GM13976 (cell line): ENCODE data around the gene TEX101.

Experiments used
- DNase-seq: peaks from one replicate; pipeline ENCODE4 v3.0.0; 2012; ENCODE audit warnings: low spot score
- in situ Hi-C: fragments of 300-500 bp; cut with MboI; formaldehyde crosslinking; loops from one replicate; pipeline ENCODE4 v1.12.0; 2022; ENCODE audit warnings: low sequenced_read_pairs, mixed read lengths, inconsistent platforms; ENCODE audit not compliant: unreplicated experiment
- TF ChIP-seq, protein P1 (sequence below): IDR thresholded peaks from 2 replicates; pipeline ENCODE4 v1.5.1; 2012; ENCODE audit warnings: borderline replicate concordance, mild to moderate bottlenecking; ENCODE audit not compliant: insufficient read depth; ENCODE audit errors: extremely low read depth, missing control alignments, control extremely low read depth

The TEX101 gene

DNA sequence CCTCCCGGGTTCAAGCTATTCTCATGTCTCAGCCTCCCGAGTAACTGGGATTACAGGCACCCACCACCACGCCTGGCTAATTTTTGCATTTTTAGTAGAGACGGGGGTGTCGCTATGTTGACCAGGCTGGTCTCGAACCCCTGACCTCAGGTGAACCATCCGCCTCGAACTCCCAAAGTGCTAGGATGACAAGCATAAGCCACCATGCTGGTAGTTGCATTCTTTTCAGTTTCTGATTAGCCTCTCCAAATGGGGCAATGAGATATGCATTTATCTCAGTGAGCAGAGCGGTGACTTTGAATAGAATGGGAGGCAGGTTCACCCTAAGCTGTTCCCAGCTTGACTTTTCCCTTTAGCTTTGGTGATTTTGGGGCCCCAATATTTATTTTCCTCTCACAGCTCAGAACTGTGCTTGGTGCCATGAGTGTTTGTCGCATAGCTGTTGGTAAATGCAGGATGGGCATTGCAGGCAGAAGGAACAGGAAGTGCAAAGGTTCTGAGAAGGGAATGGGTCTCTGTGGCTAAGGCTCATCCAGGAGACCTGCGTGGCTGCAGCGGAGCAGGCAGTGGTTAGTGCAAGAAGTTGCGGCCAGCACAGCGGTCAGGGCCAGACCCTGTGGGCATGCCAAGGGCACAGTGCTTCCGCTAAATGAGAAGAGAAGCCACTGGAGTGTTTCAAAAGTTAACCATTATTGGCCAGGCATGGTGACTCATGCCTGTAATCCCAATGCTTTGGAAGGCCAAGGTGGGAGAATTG, 30.0 kb downstream of the TEX101 start:
- DNase-seq, result no peak
- in situ Hi-C loops, result no loop called here
- TF ChIP-seq, protein P1, sequence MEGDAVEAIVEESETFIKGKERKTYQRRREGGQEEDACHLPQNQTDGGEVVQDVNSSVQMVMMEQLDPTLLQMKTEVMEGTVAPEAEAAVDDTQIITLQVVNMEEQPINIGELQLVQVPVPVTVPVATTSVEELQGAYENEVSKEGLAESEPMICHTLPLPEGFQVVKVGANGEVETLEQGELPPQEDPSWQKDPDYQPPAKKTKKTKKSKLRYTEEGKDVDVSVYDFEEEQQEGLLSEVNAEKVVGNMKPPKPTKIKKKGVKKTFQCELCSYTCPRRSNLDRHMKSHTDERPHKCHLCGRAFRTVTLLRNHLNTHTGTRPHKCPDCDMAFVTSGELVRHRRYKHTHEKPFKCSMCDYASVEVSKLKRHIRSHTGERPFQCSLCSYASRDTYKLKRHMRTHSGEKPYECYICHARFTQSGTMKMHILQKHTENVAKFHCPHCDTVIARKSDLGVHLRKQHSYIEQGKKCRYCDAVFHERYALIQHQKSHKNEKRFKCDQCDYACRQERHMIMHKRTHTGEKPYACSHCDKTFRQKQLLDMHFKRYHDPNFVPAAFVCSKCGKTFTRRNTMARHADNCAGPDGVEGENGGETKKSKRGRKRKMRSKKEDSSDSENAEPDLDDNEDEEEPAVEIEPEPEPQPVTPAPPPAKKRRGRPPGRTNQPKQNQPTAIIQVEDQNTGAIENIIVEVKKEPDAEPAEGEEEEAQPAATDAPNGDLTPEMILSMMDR, result no peak

DNA sequence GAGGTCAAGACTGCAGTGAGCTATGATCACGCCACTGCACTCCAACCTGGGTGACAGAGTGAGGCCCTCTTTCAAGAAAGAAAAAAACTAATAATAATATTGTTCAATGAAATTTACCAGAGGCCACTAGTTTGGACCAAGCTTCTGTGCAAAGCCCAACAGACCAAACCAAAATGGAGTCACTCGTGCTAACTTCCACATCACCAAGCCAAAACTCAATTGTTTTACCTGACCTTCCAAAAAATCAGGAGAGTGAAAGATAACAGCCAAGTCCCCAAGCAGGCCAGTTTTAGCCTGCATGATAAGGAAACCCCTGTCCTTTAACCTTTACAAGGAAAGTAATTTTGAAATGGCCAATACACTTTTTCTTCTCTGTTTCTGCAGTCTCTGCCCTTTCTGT, 30.7 kb downstream of the TEX101 start:
- in situ Hi-C loops, result no loop called here
- TF ChIP-seq, protein P1, result no peak

DNA sequence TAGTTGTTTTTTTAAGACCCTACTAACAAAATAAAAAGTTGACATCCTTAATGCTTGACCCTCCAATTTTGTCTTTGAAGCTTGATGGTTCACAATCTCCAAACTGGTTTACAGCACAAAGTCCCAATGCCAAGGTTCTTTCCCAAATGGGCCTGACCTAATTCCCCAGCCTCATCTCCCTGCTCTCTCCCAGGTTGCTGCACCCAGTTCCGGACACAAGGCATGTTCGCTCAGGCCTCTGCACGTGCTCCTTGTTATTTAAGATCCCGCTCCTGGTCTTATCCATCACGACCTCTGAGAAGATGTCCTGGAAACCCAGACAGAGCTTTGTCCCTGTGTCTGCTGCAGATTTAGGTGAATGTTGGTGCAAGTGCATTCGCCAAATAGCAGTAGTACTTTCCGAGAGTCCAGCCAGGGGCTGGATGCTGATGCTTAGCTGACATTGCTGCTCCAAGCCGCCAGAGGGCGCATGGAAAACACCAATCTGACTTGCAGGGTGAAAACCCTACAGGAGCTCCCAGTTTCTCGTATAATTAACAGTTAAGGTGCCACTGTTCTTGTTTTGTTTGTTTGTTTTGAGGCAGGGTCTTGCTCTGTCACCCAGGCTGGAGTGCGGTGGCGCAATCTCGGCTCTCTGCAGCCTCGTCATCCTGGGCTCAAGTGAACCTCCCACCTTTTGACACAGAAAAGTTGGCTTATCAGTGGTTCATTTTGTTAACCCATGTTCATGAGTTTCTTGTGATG, 32.2 kb downstream of the TEX101 start:
- peak; percentile 84 for DNase-seq
- in situ Hi-C loops, result no loop called here
- TF ChIP-seq, protein P1, result peak; percentile 97

More for the DNA sequence above, 30.7 kb downstream of the TEX101 start:
- DNase-seq, result no peak

DNA sequence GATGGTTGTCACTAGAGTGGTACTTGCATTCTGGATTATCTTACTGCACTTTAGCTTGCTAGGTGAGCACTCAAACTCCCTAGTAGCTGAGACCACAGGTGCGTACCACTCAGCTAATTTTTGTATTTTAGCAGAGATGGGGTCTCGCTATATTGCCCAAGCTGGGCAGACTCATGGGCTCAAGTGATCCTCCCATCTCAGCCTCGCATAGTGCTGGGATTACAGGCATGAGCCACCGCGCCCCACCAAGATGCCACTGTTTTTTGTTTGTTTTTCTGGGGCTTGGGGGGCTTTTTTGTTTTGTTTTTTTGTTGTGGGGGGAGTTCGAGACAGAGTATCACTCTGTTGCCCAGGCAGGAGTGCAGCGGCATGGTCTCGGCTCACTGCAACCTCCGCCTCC, 33.0 kb downstream of the TEX101 start:
- TF ChIP-seq, protein P1, result no peak
- in situ Hi-C loops, result no loop called here
- DNase-seq, result no peak

DNA sequence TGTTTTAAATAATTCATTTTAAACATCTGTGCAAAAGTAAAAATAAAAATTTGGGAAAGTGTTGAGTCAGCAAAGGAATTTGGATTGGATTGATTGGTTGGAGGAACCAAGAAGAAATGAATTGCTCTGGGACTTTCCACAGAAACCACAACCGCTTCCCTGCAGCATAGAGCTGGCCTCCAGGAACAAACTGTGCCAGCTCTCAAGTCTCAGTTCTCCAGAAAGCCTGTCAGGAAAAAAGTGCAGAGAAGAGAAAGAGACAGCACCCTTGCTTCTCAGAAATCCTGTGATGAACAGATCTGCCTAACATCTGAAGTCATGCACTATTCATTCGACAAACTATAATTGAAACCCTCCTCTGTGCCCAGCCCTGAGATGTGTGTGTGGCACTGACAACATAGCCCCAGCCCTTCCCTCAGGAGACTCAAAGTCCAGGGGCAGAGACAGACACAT, 35.9 kb downstream of the TEX101 start:
- TF ChIP-seq, protein P1, result no peak
- DNase-seq, result no peak
- in situ Hi-C loops, result loop anchor here (5.0 kb wide), 1 partner anchor 72 kb away; no protein-coding TSS in a partner anchor

DNA sequence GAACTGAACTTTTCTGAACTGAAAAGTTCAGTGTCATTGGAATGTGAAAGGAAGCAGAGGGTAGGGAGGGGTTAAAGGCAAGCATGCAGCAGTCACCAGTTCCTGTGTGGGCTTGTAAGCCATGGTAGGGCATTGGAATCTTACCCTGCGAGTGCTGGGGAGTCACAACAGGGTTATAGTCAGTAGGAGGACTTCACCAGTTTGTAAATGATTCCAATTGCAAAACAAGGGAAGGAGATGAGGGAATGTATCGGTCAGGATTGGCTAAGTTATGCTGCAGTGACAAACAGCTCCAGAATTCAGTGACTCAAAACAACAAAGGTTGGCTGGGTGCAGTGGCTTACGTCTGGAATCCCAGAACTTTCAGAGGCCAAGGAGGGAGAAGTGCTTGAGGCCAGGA, 37.9 kb downstream of the TEX101 start:
- in situ Hi-C loops, result loop anchor here (5.0 kb wide), 1 partner anchor 70 kb away; no protein-coding TSS in a partner anchor
- DNase-seq, result no peak
- TF ChIP-seq, protein P1, result no peak
